Smooth muscle cell (in vitro differentiated cells): ENCODE data around the gene LTO1. TPM values are rescaled to one million over a fixed set of nuclear protein-coding genes. Genes with fewer than 3 reads are reported as not detected.

Experiments
- DNase-seq: peaks from one replicate; lab custom pipeline; 2025; ENCODE audit not compliant: unreplicated experiment; lab: John Stamatoyannopoulos, UW
- H2AFZ ChIP-seq: fragments of 200-600 bp; sonication (generic); 2 replicates; pipeline ENCODE4 v1.6.0; 2016; ENCODE audit warnings: antibody characterized with exemption, low read depth, mild to moderate bottlenecking
- H3F3A ChIP-seq: fragments of 200-600 bp; sonication (generic); 2 replicates; pipeline ENCODE4 v1.6.0; 2017; ENCODE audit warnings: antibody characterized with exemption, low read depth
- H3K27ac ChIP-seq: fragments of 200-600 bp; sonication (generic); 2 replicates; pipeline ENCODE4 v1.5.1; 2016; ENCODE audit warnings: low read depth, mild to moderate bottlenecking
- H3K27me3 ChIP-seq: fragments of 200-600 bp; sonication (generic); 2 replicates; pipeline ENCODE4 v1.6.1; 2016; ENCODE audit warnings: low read depth, mild to moderate bottlenecking
- H3K36me3 ChIP-seq: fragments of 200-600 bp; sonication (generic); 2 replicates; pipeline ENCODE4 v1.5.1; 2016; ENCODE audit warnings: low read depth
- H3K4me1 ChIP-seq: fragments of 200-600 bp; sonication (generic); 2 replicates; pipeline ENCODE4 v1.5.1; 2016; ENCODE audit warnings: low read depth
- H3K4me2 ChIP-seq: fragments of 200-600 bp; sonication (generic); 2 replicates; pipeline ENCODE4 v1.6.0; 2016; ENCODE audit warnings: mild to moderate bottlenecking
- H3K4me3 ChIP-seq: fragments of 200-600 bp; sonication (generic); 2 replicates; pipeline ENCODE4 v1.5.1; 2016; ENCODE audit warnings: mild to moderate bottlenecking
- H3K79me2 ChIP-seq: fragments of 200-600 bp; sonication (generic); 2 replicates; pipeline ENCODE4 v1.6.0; 2016; ENCODE audit warnings: low read depth, mild to moderate bottlenecking
- H3K9ac ChIP-seq: fragments of 200-600 bp; sonication (generic); 2 replicates; pipeline ENCODE4 v1.6.0; 2016; ENCODE audit warnings: low read depth
- H3K9me3 ChIP-seq: fragments of 200-600 bp; sonication (generic); replicated peaks from 2 replicates; pipeline ENCODE4 v1.5.1; 2016; ENCODE audit warnings: low read depth
- H4K20me1 ChIP-seq: fragments of 200-600 bp; sonication (generic); 2 replicates; pipeline ENCODE4 v1.6.0; 2016; ENCODE audit warnings: low read depth
- WGBS: methylation state at CpG from one replicate; pipeline ENCODE4 v1.1.7; 2016; ENCODE audit warnings: low lambda C conversion rate; 5-methylcytosine and 5-hydroxymethylcytosine counted together
- polyA plus RNA-seq: library from polyadenylated mRNA; unstranded; fragments of >200 nt; fragmentation: Nextera tagmentation; extraction: Ambion mirVana; gene quantifications from 2 replicates; pipeline ENCODE4 v1.2.1, GENCODE V29; 2016
- total RNA-seq: library from RNA; depleted of rRNA; stranded (reverse); fragments of >200 nt; gene quantifications from 2 replicates; pipeline ENCODE4 v1.2.3, GENCODE V29; 2014
- TF ChIP-seq, protein P1 (sequence below): fragments of 200-600 bp; sonication (generic); IDR thresholded peaks from 2 replicates; pipeline ENCODE4 v1.5.1; 2017; ENCODE audit warnings: borderline replicate concordance, mild to moderate bottlenecking, antibody characterized with exemption; ENCODE audit not compliant: insufficient read depth, poor library complexity, severe bottlenecking

Gene LTO1
- total and polyA plus RNA-seq, 2 experiments from 2014 or later = 8.0 to 17.3 TPM

DNA sequence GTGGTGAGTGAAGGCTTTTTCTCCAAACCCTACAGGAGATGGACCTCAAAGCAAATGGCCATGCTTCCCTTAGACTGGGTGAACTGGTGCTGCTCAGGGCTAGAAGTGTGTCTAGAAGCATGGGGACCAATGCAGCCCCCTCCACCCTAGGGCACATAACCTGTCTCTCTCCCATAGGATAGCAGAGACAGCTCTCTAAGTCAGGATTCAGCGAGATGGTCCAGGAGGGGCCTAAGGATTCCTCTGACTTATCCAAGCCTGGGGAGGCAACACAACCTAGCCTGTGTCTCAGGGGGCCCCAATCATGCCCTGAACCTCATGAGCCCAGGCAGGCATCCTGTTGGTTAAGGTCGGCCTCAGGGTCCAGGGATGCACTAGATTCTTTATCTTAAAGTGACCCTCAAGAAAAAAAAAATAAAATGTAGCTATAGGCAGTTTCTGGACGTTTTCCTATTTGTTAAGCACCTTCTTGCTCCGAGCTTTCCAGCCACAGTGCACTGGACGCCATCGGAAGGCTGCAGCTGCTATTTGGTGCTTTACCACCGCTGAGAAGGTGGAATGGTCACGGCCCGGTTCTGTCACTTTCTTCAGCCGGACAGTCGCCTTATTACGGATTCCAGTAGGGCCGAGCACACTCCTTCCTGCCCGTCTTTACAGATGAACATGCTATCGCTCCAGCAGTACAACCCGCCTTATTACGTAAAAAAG lies 39.2 kb downstream of the LTO1 start:
- H3K79me2 ChIP-seq = peaks cover 12% of the 10 kb centered on the region
- WGBS = 10% methylated on average over 17 of the region's 17 CpGs
- H3K4me1 ChIP-seq = peaks cover 25% of the 10 kb centered on the region
- H3K27ac ChIP-seq = no peak overlapping the region
- no peak overlapping the region for H3K9ac ChIP-seq
- peak overlapping the region; percentile 76 for H2AFZ ChIP-seq
- H3K4me3 ChIP-seq = peak overlapping the region; percentile 93
- peak overlapping the region; percentile 96 for H3K4me2 ChIP-seq
- TF ChIP-seq, protein P1, sequence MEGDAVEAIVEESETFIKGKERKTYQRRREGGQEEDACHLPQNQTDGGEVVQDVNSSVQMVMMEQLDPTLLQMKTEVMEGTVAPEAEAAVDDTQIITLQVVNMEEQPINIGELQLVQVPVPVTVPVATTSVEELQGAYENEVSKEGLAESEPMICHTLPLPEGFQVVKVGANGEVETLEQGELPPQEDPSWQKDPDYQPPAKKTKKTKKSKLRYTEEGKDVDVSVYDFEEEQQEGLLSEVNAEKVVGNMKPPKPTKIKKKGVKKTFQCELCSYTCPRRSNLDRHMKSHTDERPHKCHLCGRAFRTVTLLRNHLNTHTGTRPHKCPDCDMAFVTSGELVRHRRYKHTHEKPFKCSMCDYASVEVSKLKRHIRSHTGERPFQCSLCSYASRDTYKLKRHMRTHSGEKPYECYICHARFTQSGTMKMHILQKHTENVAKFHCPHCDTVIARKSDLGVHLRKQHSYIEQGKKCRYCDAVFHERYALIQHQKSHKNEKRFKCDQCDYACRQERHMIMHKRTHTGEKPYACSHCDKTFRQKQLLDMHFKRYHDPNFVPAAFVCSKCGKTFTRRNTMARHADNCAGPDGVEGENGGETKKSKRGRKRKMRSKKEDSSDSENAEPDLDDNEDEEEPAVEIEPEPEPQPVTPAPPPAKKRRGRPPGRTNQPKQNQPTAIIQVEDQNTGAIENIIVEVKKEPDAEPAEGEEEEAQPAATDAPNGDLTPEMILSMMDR = no peak
- H3K9me3 ChIP-seq = no peaks in the 10 kb centered on the region
- H3K27me3 ChIP-seq = no peaks in the 10 kb centered on the region
- H4K20me1 ChIP-seq = no peaks in the 10 kb centered on the region
- no peak for DNase-seq
- peaks cover 6% of the 10 kb centered on the region for H3F3A ChIP-seq
- H3K36me3 ChIP-seq = no peaks in the 10 kb centered on the region

DNA sequence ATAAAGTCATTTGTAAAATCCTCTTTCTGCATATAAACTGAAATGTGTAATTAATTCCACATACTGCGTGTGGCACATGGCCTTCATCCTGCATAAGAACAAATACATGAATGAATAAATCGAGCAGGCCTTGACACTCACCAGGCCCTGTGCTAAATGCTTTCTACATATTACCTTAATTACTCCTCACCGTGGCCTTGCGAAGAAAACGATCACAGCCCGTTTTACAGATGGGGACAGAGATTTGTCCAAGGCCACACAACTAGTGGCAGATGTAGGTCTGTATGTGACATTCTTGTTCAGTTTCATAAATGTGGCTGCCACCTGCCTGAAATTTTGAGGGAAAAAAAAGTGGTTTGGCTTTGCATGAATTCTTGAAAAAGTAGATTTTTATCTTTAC lies 40.0 kb downstream of the LTO1 start:
- H3K4me2 ChIP-seq = no peak overlapping the region
- H3K4me3 ChIP-seq = no peak overlapping the region
- H3K9me3 ChIP-seq = no peaks in the 10 kb centered on the region
- no peaks in the 10 kb centered on the region for H4K20me1 ChIP-seq
- H3K4me1 ChIP-seq = peaks cover 25% of the 10 kb centered on the region
- TF ChIP-seq, protein P1 = no peak
- DNase-seq = no peak
- no peaks in the 10 kb centered on the region for H3K27me3 ChIP-seq
- no peaks in the 10 kb centered on the region for H3K36me3 ChIP-seq
- no peak overlapping the region for H2AFZ ChIP-seq
- H3K27ac ChIP-seq = no peak overlapping the region
- 70% methylated on average over 6 of the region's 6 CpGs for WGBS
- peaks cover 8% of the 10 kb centered on the region for H3K79me2 ChIP-seq
- H3F3A ChIP-seq = peaks cover 6% of the 10 kb centered on the region
- H3K9ac ChIP-seq = no peak overlapping the region

DNA sequence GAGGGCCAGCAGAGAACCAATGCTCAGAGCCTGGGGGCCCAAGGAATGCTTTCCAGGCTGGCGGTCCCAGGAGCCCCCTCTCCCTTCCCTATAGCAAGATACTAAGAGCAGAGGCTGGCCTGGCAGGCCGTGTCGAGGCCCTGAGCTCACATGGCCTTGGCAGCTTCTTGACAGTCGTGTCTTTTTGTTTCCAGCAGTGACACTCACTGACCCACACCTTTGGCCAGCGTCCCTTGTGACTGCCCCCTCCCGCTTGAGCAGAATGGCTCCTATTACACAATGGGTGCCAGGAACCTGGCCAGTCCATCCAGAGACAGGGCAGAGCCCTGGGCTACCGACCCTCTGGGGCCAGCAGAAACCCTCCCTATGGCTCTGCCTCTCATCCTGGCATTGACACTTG lies 40.6 kb downstream of the LTO1 start:
- Histone ChIP-seq H3K9me3 (no peaks in the 10 kb centered on the region), H3K36me3 (no peaks in the 10 kb centered on the region), H3K9ac (no peak overlapping the region), H3K27me3 (no peaks in the 10 kb centered on the region), H3K79me2 (peaks cover 2% of the 10 kb centered on the region), H4K20me1 (no peaks in the 10 kb centered on the region), H3K4me1 (peaks cover 19% of the 10 kb centered on the region), H3K4me3 (no peak overlapping the region), H3F3A (peaks cover 6% of the 10 kb centered on the region), H3K4me2 (no peak overlapping the region), H3K27ac (no peak overlapping the region), H2AFZ (no peak overlapping the region)
- TF ChIP-seq, protein P1 = no peak
- no peak for DNase-seq
- 91% methylated on average over 7 of the region's 7 CpGs for WGBS

DNA sequence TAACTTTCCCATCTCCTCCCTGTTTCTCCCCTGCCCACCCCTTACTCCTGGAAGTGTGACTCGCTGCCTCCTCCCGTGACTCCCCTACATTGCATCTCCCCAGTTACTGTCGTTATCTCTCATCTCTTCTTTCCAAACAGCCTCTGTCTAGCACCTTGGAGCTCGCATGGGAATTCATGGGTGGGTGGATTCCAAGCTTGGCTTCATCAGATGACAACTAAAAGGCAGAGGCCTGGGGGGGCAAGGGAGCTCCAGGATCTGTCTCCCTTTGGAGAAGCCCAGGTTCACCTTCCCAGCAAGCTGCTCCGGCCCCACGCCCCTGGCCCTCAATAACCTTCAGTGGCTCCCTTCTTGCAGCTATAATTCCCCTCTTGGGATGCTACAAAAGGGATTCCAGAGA lies 41.1 kb downstream of the LTO1 start:
- no peak overlapping the region for H3K4me3 ChIP-seq
- WGBS = 67% methylated on average over 6 of the region's 6 CpGs
- TF ChIP-seq, protein P1 = no peak

More for the DNA sequence above, 41.1 kb downstream of the LTO1 start:
- no peak overlapping the region for H2AFZ ChIP-seq
- peaks cover 16% of the 10 kb centered on the region for H3K4me1 ChIP-seq
- no peaks in the 10 kb centered on the region for H3K9me3 ChIP-seq
- no peak overlapping the region for H3K27ac ChIP-seq
- no peak overlapping the region for H3K9ac ChIP-seq
- no peaks in the 10 kb centered on the region for H4K20me1 ChIP-seq
- H3K79me2 ChIP-seq = no peaks in the 10 kb centered on the region
- H3F3A ChIP-seq = peaks cover 6% of the 10 kb centered on the region
- no peak overlapping the region for H3K4me2 ChIP-seq
- no peaks in the 10 kb centered on the region for H3K27me3 ChIP-seq
- H3K36me3 ChIP-seq = no peaks in the 10 kb centered on the region
- no peak for DNase-seq
